ENCODE measurements around the gene PDZRN3. TPM values are rescaled to one million over a fixed set of nuclear protein-coding genes. Genes with fewer than 3 reads are reported as not detected.
A peak's percentile ranks its signal among the peaks of the same experiment; 100 is the strongest.

Gene PDZRN3
- total RNA-seq, 4 donors from 2014 or later, result 13.3 to 81.7 (median 19.7) TPM

DNA sequence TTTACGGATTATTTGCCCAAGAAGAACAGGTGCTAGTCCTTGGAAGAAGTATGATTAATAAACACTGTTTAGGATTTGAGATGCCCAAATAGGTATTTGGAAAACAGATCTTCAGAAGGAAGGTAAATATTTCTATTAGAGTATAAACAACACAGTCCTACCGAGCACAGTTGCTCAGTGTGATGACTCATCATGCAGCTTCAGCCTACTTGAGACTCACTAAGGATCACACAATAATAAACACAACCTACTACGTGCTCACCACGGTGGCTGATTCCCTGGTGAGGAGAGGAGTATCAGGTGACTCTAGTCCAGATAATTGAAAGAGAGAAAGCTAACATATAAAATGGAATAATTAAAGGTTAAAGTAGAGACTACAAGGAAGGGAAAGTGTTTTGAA is 72.0 kb downstream of the PDZRN3 start:
- TF ChIP-seq, protein P1, sequence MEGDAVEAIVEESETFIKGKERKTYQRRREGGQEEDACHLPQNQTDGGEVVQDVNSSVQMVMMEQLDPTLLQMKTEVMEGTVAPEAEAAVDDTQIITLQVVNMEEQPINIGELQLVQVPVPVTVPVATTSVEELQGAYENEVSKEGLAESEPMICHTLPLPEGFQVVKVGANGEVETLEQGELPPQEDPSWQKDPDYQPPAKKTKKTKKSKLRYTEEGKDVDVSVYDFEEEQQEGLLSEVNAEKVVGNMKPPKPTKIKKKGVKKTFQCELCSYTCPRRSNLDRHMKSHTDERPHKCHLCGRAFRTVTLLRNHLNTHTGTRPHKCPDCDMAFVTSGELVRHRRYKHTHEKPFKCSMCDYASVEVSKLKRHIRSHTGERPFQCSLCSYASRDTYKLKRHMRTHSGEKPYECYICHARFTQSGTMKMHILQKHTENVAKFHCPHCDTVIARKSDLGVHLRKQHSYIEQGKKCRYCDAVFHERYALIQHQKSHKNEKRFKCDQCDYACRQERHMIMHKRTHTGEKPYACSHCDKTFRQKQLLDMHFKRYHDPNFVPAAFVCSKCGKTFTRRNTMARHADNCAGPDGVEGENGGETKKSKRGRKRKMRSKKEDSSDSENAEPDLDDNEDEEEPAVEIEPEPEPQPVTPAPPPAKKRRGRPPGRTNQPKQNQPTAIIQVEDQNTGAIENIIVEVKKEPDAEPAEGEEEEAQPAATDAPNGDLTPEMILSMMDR (IDR thresholded peaks at IDR 0.05), result no peak
- TF ChIP-seq POLR2A (IDR thresholded peaks at IDR 0.05), result no peak
- Histone ChIP-seq H3K27me3 (no peaks in the 10 kb centered on the region), H3K27ac (no peak overlapping the region), H3K9me3 (no peaks in the 10 kb centered on the region), H3K36me3 (no peaks in the 10 kb centered on the region), H3K4me3 (no peak overlapping the region), H3K4me1 (peaks cover 0 to 25% (median 0%) of the 10 kb centered on the region in 4 donors)
- no peak for DNase-seq

DNA sequence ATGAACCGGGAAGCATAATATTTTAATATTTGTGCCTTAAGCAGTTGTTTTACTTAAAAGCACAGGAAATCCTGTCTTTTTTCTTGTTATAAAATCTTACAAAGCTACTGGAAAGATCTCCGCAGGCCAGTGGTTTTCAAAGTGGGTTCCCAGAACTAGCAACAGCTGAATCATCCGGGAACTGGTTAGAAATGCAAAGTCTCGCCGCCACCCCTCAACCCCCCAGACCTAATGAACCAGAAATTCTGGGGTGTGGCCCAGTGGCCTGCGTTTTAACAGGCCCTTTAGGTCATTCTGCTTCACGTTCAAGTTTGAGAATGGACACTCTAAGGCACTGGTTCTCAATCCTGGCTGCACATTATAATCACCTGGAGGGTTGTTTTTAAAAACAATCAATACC is 74.7 kb downstream of the PDZRN3 start:
- DNase-seq, result no peak
- H3K27ac ChIP-seq, result no peak overlapping the region
- TF ChIP-seq, protein P1 (IDR thresholded peaks at IDR 0.05), result no peak
- no peak for TF ChIP-seq POLR2A (IDR thresholded peaks at IDR 0.05)

DNA sequence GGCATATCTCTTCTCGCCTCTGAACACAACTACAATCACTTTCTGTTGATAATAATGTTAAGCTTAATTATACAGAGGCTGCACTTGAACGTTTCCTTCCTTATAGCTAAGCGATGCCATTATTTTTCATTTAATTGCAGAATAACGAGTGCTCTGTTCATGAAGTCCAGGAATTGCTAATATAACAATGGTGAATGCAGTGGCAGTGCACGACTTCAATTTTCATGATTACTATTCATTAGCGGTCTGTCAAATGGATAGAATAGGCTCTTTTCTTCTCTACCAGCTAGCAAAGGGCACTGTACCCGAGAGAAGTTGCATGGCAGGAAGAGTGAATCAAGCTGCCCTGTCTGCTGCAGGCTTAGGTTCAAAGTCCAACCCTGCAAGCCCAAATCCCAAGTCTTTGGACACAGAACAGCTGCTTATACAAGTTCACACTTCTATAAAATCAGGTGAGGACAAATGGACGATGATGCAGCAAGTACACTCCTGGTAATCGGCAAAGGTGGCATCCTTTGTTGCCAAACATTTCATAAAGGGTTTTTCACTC is 75.6 kb downstream of the PDZRN3 start:
- no peak for TF ChIP-seq POLR2A (IDR thresholded peaks at IDR 0.05)
- TF ChIP-seq, protein P1 (IDR thresholded peaks at IDR 0.05), result no peak
- no peaks in the 10 kb centered on the region for H3K36me3 ChIP-seq
- no peak overlapping the region for H3K27ac ChIP-seq
- H3K4me3 ChIP-seq, result no peak overlapping the region
- no peaks in the 10 kb centered on the region for H3K9me3 ChIP-seq
- DNase-seq, result peak in 1 of 3 donors; percentile 51
- H3K27me3 ChIP-seq, result no peaks in the 10 kb centered on the region
- H3K4me1 ChIP-seq, result peaks cover 0 to 32% (median 0%) of the 10 kb centered on the region in 4 donors

More for the DNA sequence above, 74.7 kb downstream of the PDZRN3 start:
- no peak overlapping the region for H3K4me3 ChIP-seq
- peaks cover 0 to 32% (median 0%) of the 10 kb centered on the region in 4 donors for H3K4me1 ChIP-seq
- H3K27me3 ChIP-seq, result no peaks in the 10 kb centered on the region
- no peaks in the 10 kb centered on the region for H3K36me3 ChIP-seq
- no peaks in the 10 kb centered on the region for H3K9me3 ChIP-seq

DNA sequence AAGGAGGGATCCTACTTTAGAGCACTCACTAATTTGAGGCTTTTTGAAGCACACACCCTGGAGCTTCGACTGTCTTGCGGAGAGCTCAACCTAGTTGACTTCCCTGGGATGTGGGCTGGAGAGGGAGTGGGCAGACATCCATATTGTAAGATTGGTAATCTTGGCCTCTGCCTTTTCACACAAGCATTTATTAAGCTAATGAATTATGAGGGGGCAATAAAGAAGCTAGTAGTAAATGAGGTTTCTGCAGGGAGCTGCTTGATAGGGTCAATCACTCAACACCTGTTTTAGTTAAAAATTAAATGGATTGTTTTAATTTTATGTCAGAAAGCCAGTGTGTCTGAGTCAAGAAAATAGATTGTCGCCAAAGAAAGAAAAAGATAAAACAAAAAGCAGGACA is 76.3 kb downstream of the PDZRN3 start:
- H3K27ac ChIP-seq, result peak overlapping the region in 2 of 4 donors; percentile 65 to 73
- peaks cover 0 to 32% (median 0%) of the 10 kb centered on the region in 4 donors for H3K4me1 ChIP-seq
- no peaks in the 10 kb centered on the region for H3K36me3 ChIP-seq
- TF ChIP-seq POLR2A (IDR thresholded peaks at IDR 0.05), result no peak
- TF ChIP-seq, protein P1 (IDR thresholded peaks at IDR 0.05), result no peak
- no peak for DNase-seq
- H3K9me3 ChIP-seq, result no peaks in the 10 kb centered on the region
- no peaks in the 10 kb centered on the region for H3K27me3 ChIP-seq
- H3K4me3 ChIP-seq, result no peak overlapping the region

DNA sequence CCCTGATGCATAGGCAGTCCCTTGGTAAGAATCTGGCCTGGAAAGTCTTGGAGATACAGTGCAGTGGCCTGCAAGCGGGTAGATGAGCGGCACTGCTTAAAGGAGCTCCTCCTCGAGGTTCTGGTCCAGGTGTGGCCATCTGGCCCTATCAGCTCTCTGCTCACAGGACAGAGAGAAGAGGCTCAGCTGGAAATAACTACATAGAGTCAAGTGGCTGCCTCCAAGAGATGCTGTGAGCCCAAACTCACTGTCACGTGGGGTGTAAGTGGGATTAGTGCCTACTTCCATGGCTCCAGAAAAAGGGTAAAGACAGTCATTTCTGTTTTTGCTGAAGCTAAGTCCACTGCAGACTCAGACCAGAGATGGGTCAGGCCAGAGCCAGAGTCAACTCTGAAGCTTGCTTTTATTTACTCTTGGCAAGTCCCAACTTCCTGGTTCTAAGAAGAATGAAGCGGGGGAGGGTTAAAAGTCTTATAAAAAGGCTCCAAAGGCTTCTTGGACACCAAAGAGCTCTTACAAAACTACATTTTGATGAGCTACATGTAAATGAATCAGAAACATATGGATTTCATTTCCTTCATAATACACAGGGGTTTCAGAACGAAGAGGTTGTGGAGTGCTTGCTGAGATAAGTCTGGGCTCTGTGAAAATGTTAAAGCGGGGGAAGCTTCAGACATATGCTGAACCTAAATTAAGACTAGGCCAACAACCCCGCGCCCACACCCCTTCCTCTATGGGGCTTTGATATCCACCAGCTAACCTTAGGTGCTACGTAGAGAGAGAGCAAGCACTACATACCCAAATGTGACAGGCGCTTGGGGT is 77.1 kb downstream of the PDZRN3 start:
- Histone ChIP-seq H3K4me3 (no peak overlapping the region), H3K27ac (peak overlapping the region in 2 of 4 donors; percentile 65 to 73), H3K9me3 (no peaks in the 10 kb centered on the region), H3K27me3 (no peaks in the 10 kb centered on the region), H3K4me1 (peaks cover 0 to 35% (median 0%) of the 10 kb centered on the region in 4 donors), H3K36me3 (no peaks in the 10 kb centered on the region)
- DNase-seq, result no peak
- TF ChIP-seq, protein P1 (IDR thresholded peaks at IDR 0.05), result no peak
- TF ChIP-seq POLR2A (IDR thresholded peaks at IDR 0.05), result no peak

Data from Peyer's patch (tissue), 4 donors.